Fibroblast of pulmonary artery (primary cell): ENCODE measurements around the gene DNMT3A.

Experiments used
- DNase-seq: peaks from one replicate; pipeline ENCODE4 v3.0.0-alpha.2; 2010; ENCODE audit warnings: low read depth
- H3K4me3 ChIP-seq: replicated peaks from 2 replicates; pipeline ENCODE4 v1.5.1; 2011; ENCODE audit warnings: low read depth, mild to moderate bottlenecking, control low read depth, low read length, moderate library complexity
- CTCF ChIP-seq: IDR thresholded peaks from 2 replicates; pipeline ENCODE4 v1.5.1; 2011; ENCODE audit warnings: mild to moderate bottlenecking, control low read depth, low read length, inconsistent platforms; ENCODE audit errors: missing control alignments

The DNMT3A gene

GRCh38 chr2:25226827-25227226 lies 114.9 kb downstream of the DNMT3A start:
- DNase-seq = no peak
- TF ChIP-seq CTCF = no peak
- H3K4me3 ChIP-seq = no peak overlapping the region

DNA sequence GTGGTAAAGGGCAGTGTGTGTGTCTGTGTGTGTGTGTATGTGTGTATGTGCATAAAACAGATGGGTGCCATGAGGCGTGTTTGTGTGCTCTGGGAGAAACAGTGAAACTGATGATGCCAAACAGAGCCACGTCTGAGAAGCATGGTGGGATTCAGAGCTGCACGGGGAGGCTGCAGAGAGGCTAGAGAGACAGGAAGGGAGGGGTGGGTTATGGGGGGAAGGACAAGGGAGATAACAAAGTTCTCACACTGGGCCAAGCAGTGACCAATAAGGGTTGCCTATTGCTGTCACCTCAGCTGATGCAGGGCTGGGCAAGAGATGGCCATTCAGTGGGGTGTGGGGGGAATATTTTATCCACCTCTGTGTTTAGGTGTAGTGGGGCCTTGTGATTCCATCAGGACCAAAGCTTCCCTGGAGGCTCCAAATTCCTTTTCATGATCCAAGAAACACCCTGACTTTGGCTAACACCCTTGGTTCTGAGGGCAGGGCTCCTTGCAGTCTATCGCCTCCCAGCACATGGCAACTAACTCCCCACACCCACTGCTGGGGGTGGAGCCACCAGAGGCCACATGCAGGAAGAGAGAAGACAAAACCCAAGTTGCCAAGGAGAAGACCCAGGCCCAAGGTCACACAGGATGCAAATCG lies 119.1 kb downstream of the DNMT3A start:
- no peak overlapping the region for H3K4me3 ChIP-seq
- TF ChIP-seq CTCF = no peak
- no peak for DNase-seq

DNA sequence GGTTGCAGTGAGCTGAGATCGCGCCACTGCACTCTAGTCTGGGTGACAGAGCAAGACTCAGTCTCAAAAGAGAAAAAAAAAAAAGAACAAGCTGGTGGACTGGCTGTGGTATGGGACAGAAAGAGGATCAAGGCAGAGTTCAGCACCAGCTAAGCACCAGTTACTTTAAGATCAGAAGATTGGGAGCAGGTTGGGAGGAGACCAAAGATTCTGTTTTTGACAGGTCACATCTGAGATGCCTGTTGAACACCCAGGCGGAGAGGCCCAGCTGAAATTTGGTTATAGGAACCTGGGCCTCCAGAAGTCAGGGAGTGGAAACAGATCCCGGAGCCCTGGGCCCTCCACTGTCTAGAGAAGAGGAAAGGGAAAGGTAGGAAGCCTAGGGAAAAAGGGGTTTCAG lies 120.1 kb downstream of the DNMT3A start:
- no peak for TF ChIP-seq CTCF
- no peak overlapping the region for H3K4me3 ChIP-seq
- no peak for DNase-seq

DNA sequence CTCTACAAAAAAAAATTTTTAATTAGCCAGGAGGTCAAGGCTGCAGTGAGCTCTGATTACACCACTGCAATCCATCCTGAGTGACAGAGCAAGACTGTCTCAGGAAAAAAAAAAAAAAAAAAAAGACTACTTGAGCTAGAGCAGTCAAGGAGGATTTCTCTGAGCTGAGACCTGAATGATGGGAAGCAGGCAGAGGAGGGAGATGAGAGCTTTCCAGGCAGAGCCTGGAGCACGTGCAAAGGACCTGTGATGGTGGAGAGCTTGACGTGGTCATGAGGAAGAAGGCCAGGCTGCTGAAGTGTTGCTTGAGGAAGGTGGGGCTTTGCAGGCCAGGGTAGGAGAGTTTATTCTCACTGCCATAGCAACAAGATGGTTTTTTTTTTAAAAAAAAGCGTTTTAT lies 121.4 kb downstream of the DNMT3A start:
- H3K4me3 ChIP-seq = no peak overlapping the region
- no peak for DNase-seq
- no peak for TF ChIP-seq CTCF

GRCh38 chr2:25219621-25220020 lies 122.1 kb downstream of the DNMT3A start:
- no peak overlapping the region for H3K4me3 ChIP-seq
- no peak for TF ChIP-seq CTCF
- DNase-seq = no peak

- no peak for DNase-seq
- TF ChIP-seq CTCF = no peak
- H3K4me3 ChIP-seq = no peak overlapping the region
Observed at GRCh38 chr2:25218100-25218499, 123.6 kb downstream of the DNMT3A start.
